Iris pigment epithelial cell (primary cell): ENCODE data around the gene SLX4IP.
A peak's percentile ranks its signal among the peaks of the same experiment; 100 is the strongest.

Experiments used
- DNase-seq: peaks from one replicate; pipeline ENCODE4 v3.0.0-alpha.2; 2011; ENCODE audit warnings: low read depth

SLX4IP gene

GRCh38 chr20:10466855-10467254 lies 31.8 kb downstream of the SLX4IP start:
- no peak for DNase-seq

DNA sequence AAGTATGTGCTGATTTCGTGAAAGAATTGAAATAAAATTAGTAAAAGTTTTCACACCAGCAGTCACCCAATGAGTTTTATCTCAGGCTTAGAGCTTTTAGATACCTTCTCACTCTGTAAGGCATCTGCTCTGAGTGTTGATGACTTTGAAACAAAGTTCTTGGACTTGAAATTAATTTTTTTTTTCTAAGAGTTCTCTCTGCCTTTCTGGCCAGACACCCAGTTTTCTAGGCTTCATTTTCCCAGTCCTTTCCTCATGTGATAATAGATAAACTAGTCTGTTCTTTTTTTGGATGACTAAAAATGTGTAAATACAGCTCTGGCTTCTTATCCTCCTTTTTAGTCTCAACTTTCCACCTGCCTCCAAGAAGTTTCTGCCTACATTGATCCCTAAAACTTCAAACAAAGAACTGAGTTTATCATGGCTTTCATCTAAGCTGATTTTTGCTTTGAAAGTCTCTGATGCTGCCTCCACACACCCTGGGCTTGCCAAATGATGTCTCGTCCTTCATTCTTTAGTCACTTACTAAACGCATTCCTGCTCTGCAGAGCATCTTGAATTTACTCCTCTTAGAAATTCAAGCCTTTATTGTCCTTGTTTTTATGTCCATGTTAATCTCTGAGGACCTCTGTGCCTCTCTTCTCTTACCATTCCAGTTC lies 32.7 kb downstream of the SLX4IP start:
- DNase-seq = peak; percentile 38

- no peak for DNase-seq
Measured at GRCh38 chr20:10468340-10468845, 33.3 kb downstream of the SLX4IP start.

GRCh38 chr20:10469056-10469455 lies 34.0 kb downstream of the SLX4IP start:
- DNase-seq = no peak

DNA sequence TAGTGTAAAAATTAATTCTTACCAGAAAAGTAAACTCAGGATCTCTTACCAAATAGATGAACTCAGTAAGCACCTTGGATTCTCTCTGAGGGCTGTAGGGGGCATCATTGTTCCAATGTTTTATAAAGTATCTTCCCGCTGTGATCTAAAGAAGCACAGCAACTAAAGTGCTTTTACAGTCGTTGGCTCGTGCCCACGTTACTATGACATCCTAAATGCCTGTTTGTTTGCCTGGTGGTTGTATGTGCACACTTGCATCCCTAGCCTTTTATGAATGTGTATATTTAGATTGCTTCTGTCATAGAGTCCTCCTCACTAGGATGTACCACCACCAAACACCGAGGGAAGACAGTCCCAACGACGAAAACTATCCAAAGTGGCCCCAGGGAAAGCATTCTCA lies 34.5 kb downstream of the SLX4IP start:
- DNase-seq = peak; percentile 90

DNA sequence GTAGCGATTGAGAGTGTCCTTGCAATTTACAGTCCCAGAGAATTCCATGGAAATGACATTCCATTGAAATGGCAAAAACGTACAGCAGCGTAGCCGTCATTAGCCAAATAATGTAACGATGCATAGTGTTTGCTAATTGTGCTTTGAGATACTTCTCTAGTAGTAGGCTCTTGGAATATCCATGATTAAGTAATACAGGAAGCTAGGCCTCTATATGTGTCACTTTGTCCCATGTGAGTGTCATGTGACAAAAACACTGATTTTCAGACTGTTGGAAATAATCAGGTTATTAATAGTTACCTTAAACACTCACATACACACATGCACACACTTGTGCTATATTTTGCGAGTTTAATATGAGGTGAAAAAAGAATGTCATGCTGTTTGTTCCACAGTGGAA lies 35.2 kb downstream of the SLX4IP start:
- no peak for DNase-seq

GRCh38 chr20:10472871-10473270 lies 37.8 kb downstream of the SLX4IP start:
- DNase-seq = no peak

DNA sequence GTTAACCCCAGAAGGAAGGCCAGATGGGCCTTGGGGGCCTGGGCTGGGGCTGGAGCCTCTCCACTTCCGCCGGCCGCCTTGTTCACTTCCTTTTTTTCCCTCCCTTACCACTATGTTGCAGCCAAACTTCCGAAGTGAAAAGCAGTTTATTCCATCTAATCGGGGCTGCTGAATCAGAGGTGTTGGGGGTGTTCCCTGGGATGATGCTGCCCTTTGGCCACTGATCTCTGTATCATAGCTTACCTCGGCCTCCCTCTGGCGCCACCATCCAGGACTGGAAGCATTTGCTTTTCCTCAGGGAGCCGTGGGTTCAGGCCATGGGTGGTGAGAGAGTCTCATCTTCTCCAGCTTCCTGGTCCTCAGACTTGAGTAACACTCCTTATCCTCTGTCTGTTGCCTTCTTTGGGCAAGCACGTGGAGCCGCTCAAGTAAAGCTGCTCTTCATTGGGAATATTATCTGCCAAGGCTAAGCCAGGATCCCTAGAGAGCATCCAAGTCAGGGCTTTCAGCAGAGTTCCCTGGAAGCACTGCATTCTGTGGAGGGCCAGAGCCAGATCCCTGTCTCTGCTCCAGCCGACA lies 39.6 kb downstream of the SLX4IP start:
- DNase-seq = no peak

GRCh38 chr20:10475225-10475624 lies 40.1 kb downstream of the SLX4IP start:
- DNase-seq = no peak

GRCh38 chr20:10476319-10476724 lies 41.2 kb downstream of the SLX4IP start:
- peak; percentile 16 for DNase-seq

DNA sequence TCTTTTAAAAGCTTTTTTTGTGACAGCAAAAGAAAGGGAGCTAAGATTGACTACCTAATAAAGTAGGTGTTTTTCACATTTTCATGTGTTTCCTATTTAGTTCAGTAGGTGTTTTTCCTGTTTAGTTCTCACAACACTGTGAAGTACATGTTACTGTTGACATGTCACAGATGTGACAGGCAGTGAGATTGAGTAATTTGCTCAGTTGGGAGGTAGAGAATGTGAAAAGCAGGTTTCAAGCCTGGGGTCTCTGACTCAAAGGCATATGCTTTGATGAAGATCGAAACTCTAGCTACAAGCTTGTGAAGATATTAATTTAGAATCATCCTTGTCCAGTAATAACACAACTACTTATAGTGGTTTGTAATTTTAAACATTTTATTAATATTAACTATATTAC lies 43.1 kb downstream of the SLX4IP start:
- no peak for DNase-seq

DNA sequence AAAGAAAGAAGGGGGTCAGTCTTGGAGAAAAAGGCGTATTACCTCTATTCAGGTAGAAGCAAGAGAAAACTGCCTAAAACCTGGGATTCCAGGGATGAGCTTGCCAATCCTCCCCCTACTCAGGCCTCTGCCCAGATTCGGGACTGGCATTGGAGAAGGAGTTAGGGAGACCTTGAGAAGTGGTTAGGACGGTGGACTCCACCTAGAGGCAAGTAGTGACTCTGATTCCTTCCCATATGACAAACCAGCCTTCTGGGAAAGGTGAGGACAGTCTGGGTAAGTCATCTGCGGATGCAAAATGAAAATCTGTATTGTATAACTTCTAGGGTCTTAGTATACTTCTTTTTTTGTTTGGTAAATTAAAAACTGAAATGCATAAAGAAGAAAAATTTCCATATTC lies 43.8 kb downstream of the SLX4IP start:
- no peak for DNase-seq

GRCh38 chr20:10481676-10482075 lies 46.6 kb downstream of the SLX4IP start:
- DNase-seq = no peak

DNA sequence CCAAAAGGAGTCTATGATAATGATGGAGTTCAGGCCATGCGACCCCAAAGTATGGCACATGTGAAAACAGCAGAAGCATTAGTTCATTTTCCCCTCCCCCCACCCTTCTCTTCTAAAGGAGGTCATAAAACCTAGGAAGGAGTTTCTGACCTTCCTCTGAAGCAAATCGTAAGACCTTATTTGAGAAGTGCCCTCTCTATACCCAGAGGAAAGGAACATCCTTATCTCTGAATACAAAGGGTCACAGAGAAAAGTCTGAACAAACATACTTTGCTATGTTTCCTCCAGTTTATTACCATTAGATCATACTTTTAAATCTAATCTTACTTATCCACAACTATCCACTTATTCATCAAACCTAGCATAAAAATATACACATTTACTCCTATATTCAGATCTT lies 48.6 kb downstream of the SLX4IP start:
- no peak for DNase-seq

DNA sequence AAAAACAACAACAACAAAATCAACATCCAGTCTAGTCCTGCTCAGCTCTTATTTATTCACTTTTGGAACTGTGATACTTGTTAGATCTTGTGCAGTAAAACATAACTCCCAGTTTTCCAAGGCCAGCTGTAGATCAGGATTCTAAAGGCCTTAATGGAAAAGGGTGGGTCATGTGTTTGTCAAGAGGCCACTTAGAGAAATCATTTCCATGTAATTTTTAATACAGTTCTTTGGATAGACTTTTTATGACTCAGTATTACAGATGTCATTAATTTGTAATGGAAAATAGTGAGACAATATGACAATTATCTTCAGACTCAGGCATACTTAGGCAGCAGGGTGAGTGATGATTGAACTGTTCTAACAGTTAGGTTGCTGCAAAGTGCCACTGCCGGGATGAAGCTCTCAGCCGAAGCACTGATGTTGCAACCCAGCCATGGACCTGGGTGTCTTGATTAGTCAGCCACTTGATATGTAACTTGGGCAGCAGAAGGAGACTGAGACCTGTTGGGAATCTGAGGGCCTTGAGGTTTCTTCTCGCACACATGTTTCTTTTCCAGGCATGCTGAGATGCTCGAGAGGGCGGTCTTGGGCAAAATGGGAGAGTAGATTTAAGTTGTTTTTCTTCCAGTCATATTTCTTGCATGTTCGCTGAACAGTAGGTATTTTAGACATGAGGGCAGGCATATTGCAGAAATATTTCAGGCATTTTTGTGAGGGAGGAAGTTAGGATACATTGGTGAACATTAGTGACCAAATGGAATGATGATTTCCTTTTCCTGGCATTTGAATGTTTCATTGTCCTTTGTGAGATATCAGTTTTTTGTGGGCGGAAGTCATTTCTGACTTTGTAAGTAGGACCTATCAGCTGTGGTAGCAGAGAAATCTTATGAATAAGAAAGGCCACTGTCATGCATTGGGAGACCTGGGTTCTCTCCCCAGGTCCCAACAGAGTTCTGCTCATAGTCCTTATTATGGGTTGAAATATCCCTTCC lies 52.3 kb downstream of the SLX4IP start:
- DNase-seq = peak; percentile 82

DNA sequence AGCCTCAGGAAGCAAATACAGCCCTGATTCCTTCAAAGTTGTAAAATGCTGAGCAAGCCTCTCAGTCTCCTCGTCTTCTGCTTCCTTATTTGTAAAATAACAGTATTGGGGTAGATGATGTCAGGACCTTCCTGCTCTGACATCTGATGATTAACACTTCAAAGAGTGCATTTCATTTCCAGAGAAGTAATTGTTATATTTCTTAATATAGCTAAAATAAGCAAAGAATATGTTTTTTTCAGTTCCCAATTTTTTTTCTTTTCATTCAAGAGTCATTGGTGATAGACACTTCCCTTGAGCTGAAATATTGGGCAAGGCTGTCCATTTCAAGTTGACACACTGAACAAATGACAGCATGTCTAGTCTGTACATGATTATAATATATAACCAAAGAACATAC lies 53.4 kb downstream of the SLX4IP start:
- no peak for DNase-seq

- no peak for DNase-seq
Measured at GRCh38 chr20:10489853-10490252, 54.7 kb downstream of the SLX4IP start.

- DNase-seq = no peak
Measured at GRCh38 chr20:10490257-10490656, 55.2 kb downstream of the SLX4IP start.

GRCh38 chr20:10490706-10491105 lies 55.6 kb downstream of the SLX4IP start:
- DNase-seq = peak; percentile 20

GRCh38 chr20:10492065-10492464 lies 57.0 kb downstream of the SLX4IP start:
- peak; percentile 89 for DNase-seq

GRCh38 chr20:10492844-10493243 lies 57.7 kb downstream of the SLX4IP start:
- DNase-seq = no peak

DNA sequence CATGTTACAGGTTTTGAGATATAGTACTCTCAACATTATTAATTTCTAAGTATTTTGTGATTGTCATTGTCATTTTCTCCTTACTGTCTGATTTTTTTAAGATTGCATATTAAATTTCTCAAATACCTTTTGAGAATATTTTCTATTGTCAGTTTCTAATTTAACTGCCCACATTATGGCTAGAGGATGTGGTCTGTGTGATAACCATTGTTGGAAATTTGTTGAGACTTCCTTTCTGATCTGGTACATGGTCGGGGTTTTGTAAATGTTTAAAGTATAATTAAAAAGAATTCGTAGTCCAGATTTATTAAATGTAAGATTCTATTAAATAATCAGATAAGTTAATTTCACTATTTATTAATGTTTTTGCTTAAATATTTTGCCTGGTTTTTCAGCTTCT lies 60.1 kb downstream of the SLX4IP start:
- DNase-seq = no peak

DNA sequence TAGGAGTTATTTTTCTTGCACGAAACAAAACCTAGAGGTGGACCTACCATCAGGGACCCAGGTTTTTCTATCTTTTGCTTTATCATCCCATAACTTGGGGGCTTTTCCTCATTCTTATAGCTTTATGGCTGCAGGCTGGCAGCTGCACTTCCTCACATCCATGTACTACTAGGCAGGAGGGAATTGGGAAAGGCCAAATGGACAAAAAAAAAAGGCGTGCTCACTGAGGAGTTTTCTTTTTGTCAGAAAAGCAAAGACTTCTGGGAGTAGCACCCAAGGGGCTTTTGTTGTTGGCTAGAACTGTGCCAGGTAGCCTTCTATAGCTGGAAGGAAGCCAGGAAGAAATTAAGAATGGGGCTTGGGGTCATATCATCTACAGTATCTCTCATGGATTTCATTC lies 61.4 kb downstream of the SLX4IP start:
- no peak for DNase-seq
